Endodermal cell (in vitro differentiated cells): ENCODE data around the gene ZNF502. TPM values are rescaled to one million over a fixed set of nuclear protein-coding genes. Genes with fewer than 3 reads are reported as not detected.

ENCODE experiments used
- DNase-seq: peaks from one replicate; pipeline ENCODE4 v3.0.0-alpha.2; 2017
- H3K27ac ChIP-seq: 2 replicates; pipeline ENCODE4 v1.5.1; 2013; ENCODE audit warnings: mild to moderate bottlenecking, low read depth, low read length, moderate library complexity
- H3K27me3 ChIP-seq: 2 replicates; pipeline ENCODE4 v1.6.1; 2013; ENCODE audit warnings: mild to moderate bottlenecking, low read length, moderate library complexity; ENCODE audit not compliant: insufficient read depth, control insufficient read depth, poor library complexity, severe bottlenecking
- H3K36me3 ChIP-seq: 2 replicates; pipeline ENCODE4 v1.7.0; 2013; ENCODE audit warnings: mild to moderate bottlenecking, low read length, moderate library complexity; ENCODE audit not compliant: control insufficient read depth, insufficient read depth
- H3K4me1 ChIP-seq: one replicate; pipeline ENCODE4 v1.7.0; 2013; ENCODE audit warnings: low read length; ENCODE audit not compliant: control insufficient read depth, insufficient read depth
- H3K4me3 ChIP-seq: 2 replicates; pipeline ENCODE4 v1.5.1; 2013; ENCODE audit warnings: mild to moderate bottlenecking, low read length, moderate library complexity
- H3K9ac ChIP-seq: 2 replicates; pipeline ENCODE4 v1.6.1; 2013; ENCODE audit warnings: mild to moderate bottlenecking, low read length, moderate library complexity; ENCODE audit not compliant: poor library complexity, severe bottlenecking; ENCODE audit errors: extremely low read depth
- H3K9me3 ChIP-seq: 2 replicates; pipeline ENCODE4 v1.6.1; 2013; ENCODE audit warnings: mild to moderate bottlenecking, low read length, moderate library complexity; ENCODE audit not compliant: control insufficient read depth
- H3K27ac Mint-ChIP-seq: 2 replicates; pipeline ENCODE4 v1.8.0; 2020; ENCODE audit warnings: mixed read lengths
- H3K27me3 Mint-ChIP-seq: 2 replicates; pipeline ENCODE4 v1.8.0; 2021; ENCODE audit warnings: mild to moderate bottlenecking, mixed read lengths; ENCODE audit not compliant: insufficient read depth
- H3K36me3 Mint-ChIP-seq: 2 replicates; pipeline ENCODE4 v1.8.0; 2020; ENCODE audit warnings: low read depth, mixed read lengths
- H3K4me1 Mint-ChIP-seq: 2 replicates; pipeline ENCODE4 v1.8.0; 2020; ENCODE audit warnings: mixed read lengths
- H3K4me3 Mint-ChIP-seq: 2 replicates; pipeline ENCODE4 v1.8.0; 2020; ENCODE audit warnings: mild to moderate bottlenecking, moderate library complexity, mixed read lengths
- H3K9me3 Mint-ChIP-seq: 2 replicates; pipeline ENCODE4 v1.8.0; 2020; ENCODE audit warnings: mild to moderate bottlenecking, mixed read lengths
- WGBS, 2 experiments: methylation state at CpG; one replicate each; pipeline versions ENCODE4 v1.1.5 to v1.1.7; 2013; ENCODE audit warnings: missing lambda C conversion rate in 2 of 2, mixed read lengths in 1 of 2; ENCODE audit not compliant: insufficient coverage in 1 of 2, insufficient read length in 1 of 2; 5-methylcytosine and 5-hydroxymethylcytosine counted together
- total RNA-seq, 2 donors: library from RNA; stranded (reverse); fragmentation: NEBNext Ultra II Directional in 1 of 2; extraction: Animal tissue kit (Norgen Biotek cat#: 25700) in 1 of 2; gene quantifications; 2 replicates in 1 of 2; 3 replicates in 1 of 2; pipeline ENCODE4 v1.2.1, GENCODE V29; 2021
- TF ChIP-seq, protein P1 (sequence below): fragments of 200-600 bp; sonication (generic); conservative IDR thresholded peaks from 2 replicates; pipeline ENCODE4 v1.5.0; 2021; ENCODE audit warnings: antibody characterized with exemption, mild to moderate bottlenecking

ZNF502 gene
- total RNA-seq, 2 donors from 2014 or later, result 0.29 to 1.6 TPM

- H3K9me3 Mint-ChIP-seq, result peaks cover 37% of the 10 kb centered on the region
These were observed 51.8 kb downstream of the ZNF502 start for GRCh38 chr3:44764248-44764647.

GRCh38 chr3:44771424-44772098 lies 59.1 kb downstream of the ZNF502 start:
- Histone ChIP-seq H3K27me3 (no peaks in the 10 kb centered on the region), H3K36me3 (peaks cover 36% of the 10 kb centered on the region), H3K4me1 (no peaks in the 10 kb centered on the region), H3K9me3 (peaks cover 70% of the 10 kb centered on the region), H3K9ac (no peak overlapping the region), H3K4me3 (peak overlapping the region; percentile 66), H3K27ac (no peak overlapping the region)
- DNase-seq, result no peak
- WGBS, 2 experiments, result 100% methylated on average over 1 of the region's 1 CpG; no CpG with 5 or more reads in 1 of the 2 experiments
- H3K4me1 Mint-ChIP-seq, result no peaks in the 10 kb centered on the region
- H3K36me3 Mint-ChIP-seq, result peaks cover 90% of the 10 kb centered on the region
- H3K27me3 Mint-ChIP-seq, result no peaks in the 10 kb centered on the region
- no peak overlapping the region for H3K27ac Mint-ChIP-seq
- peaks cover 72% of the 10 kb centered on the region for H3K9me3 Mint-ChIP-seq
- H3K4me3 Mint-ChIP-seq, result no peak overlapping the region
- TF ChIP-seq, protein P1, sequence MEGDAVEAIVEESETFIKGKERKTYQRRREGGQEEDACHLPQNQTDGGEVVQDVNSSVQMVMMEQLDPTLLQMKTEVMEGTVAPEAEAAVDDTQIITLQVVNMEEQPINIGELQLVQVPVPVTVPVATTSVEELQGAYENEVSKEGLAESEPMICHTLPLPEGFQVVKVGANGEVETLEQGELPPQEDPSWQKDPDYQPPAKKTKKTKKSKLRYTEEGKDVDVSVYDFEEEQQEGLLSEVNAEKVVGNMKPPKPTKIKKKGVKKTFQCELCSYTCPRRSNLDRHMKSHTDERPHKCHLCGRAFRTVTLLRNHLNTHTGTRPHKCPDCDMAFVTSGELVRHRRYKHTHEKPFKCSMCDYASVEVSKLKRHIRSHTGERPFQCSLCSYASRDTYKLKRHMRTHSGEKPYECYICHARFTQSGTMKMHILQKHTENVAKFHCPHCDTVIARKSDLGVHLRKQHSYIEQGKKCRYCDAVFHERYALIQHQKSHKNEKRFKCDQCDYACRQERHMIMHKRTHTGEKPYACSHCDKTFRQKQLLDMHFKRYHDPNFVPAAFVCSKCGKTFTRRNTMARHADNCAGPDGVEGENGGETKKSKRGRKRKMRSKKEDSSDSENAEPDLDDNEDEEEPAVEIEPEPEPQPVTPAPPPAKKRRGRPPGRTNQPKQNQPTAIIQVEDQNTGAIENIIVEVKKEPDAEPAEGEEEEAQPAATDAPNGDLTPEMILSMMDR, result no peak

More at GRCh38 chr3:44764248-44764647, 51.8 kb downstream of the ZNF502 start:
- Mint-ChIP-seq H3K4me3 (no peak overlapping the region), H3K36me3 (peaks cover 57% of the 10 kb centered on the region), H3K4me1 (peaks cover 5% of the 10 kb centered on the region), H3K27ac (no peak overlapping the region), H3K27me3 (no peaks in the 10 kb centered on the region)
- H3K4me1 ChIP-seq, result no peaks in the 10 kb centered on the region
- TF ChIP-seq, protein P1, result no peak
- H3K4me3 ChIP-seq, result no peak overlapping the region
- no peaks in the 10 kb centered on the region for H3K27me3 ChIP-seq
- no peak overlapping the region for H3K9ac ChIP-seq
- H3K36me3 ChIP-seq, result peaks cover 18% of the 10 kb centered on the region
- DNase-seq, result no peak
- H3K27ac ChIP-seq, result no peak overlapping the region
- H3K9me3 ChIP-seq, result peaks cover 39% of the 10 kb centered on the region

GRCh38 chr3:44772099-44772442 lies 59.6 kb downstream of the ZNF502 start:
- no peak overlapping the region for H3K27ac ChIP-seq
- Mint-ChIP-seq H3K27ac (no peak overlapping the region), H3K27me3 (no peaks in the 10 kb centered on the region), H3K4me1 (no peaks in the 10 kb centered on the region), H3K36me3 (peaks cover 90% of the 10 kb centered on the region), H3K9me3 (peaks cover 69% of the 10 kb centered on the region), H3K4me3 (no peak overlapping the region)
- peaks cover 40% of the 10 kb centered on the region for H3K36me3 ChIP-seq
- H3K27me3 ChIP-seq, result no peaks in the 10 kb centered on the region
- H3K4me3 ChIP-seq, result peak overlapping the region; percentile 66
- 96 to 100% methylated on average over 1 of the region's 1 CpG for WGBS, 2 experiments
- peaks cover 70% of the 10 kb centered on the region for H3K9me3 ChIP-seq
- no peak overlapping the region for H3K9ac ChIP-seq
- TF ChIP-seq, protein P1, result no peak
- no peaks in the 10 kb centered on the region for H3K4me1 ChIP-seq
- DNase-seq, result no peak

Other genes starting within 250 kb of the ZNF502 start
- gene ZNF445, start 235.0 kb upstream of the ZNF502 start, total RNA-seq, result 10 to 100 TPM; 35.4 to 56.9 TPM
- 10 to 100 TPM; 11.0 to 15.5 TPM for gene ZKSCAN7, start 157.5 kb upstream of the ZNF502 start, total RNA-seq
- gene ZNF660, start 127.7 kb upstream of the ZNF502 start, total RNA-seq, result 10 to 100 TPM; 18.1 to 19.9 TPM
- gene ZNF197, start 87.6 kb upstream of the ZNF502 start, total RNA-seq, result 10 to 100 TPM; 22.7 to 31.9 TPM
- gene ZNF35, start 63.9 kb upstream of the ZNF502 start, total RNA-seq, result 10 to 100 TPM; 16.0 to 16.6 TPM
- gene ZNF501, start 17.0 kb downstream of the ZNF502 start, total RNA-seq, result 1 to 10 TPM; 5.3 to 6.6 TPM
- gene KIAA1143, start 49.0 kb downstream of the ZNF502 start, total RNA-seq, result 10 to 100 TPM; 42.9 to 46.8 TPM
- gene KIF15, start 49.1 kb downstream of the ZNF502 start, total RNA-seq, result 10 to 100 TPM; 16.2 to 20.4 TPM
- 10 to 100 TPM; 12.1 to 16.9 TPM for gene TMEM42, start 149.3 kb downstream of the ZNF502 start, total RNA-seq
- gene TGM4, start 161.9 kb downstream of the ZNF502 start, total RNA-seq, result not detected